Erythroblast (primary cell): Measurements from ENCODE around the gene FANCC.

ENCODE experiments used
- GATA1 ChIP-seq: IDR thresholded peaks from 2 replicates; pipeline ENCODE4 v1.6.1; 2011; ENCODE audit warnings: low read depth, mild to moderate bottlenecking, control low read depth, low read length, moderate library complexity
- POLR2A ChIP-seq: IDR thresholded peaks from 2 replicates; pipeline ENCODE4 v1.6.1; 2011; ENCODE audit warnings: mild to moderate bottlenecking, low read length

GRCh38 chr9:95282332-95282731 lies 35.2 kb downstream of the FANCC start:
- TF ChIP-seq POLR2A (no peak), GATA1 (no peak)
